GM08714 (cell line): ENCODE results near the gene TAOK3.
"Not testable (repeated sequence)": the region's sequence is repeated elsewhere in the genome, so short reads cannot be mapped to it uniquely, and the experiment has no call there.

Experiments
- H3K4me3 ChIP-seq: fragments of 200-500 bp; sonication (Bioruptor generic); 2 replicates; pipeline ENCODE4 v1.5.1; 2014; ENCODE audit warnings: mild to moderate bottlenecking, low read length, inconsistent platforms
- ZNF274 ChIP-seq: IDR thresholded peaks from 2 replicates; pipeline ENCODE4 v1.6.1; 2012; ENCODE audit warnings: mild to moderate bottlenecking, low read depth, low read length

Gene TAOK3

GRCh38 chr12:118372541-118373495, at the start of gene TAOK3:
Gene TAOK3 (minus strand): TSS chr12:118372907. CDS start chr12:118255567, 117,340 bp downstream.
- TF ChIP-seq ZNF274, result no peak
- H3K4me3 ChIP-seq, result peak within 1 kb of the TSS; percentile 97

- no peak overlapping the region for H3K4me3 ChIP-seq
- TF ChIP-seq ZNF274, result no peak
Measured at GRCh38 chr12:118420673-118421072, 48.0 kb upstream of the TAOK3 start.

- no peak overlapping the region for H3K4me3 ChIP-seq
- no peak for TF ChIP-seq ZNF274
Measured at GRCh38 chr12:118418385-118419057, 45.8 kb upstream of the TAOK3 start.

- H3K4me3 ChIP-seq, result no peak overlapping the region
- TF ChIP-seq ZNF274, result no peak
Measured at GRCh38 chr12:118417942-118418341, 45.2 kb upstream of the TAOK3 start.

GRCh38 chr12:118409834-118410233, 37.1 kb upstream of the TAOK3 start:
- TF ChIP-seq ZNF274, result no peak
- no peak overlapping the region for H3K4me3 ChIP-seq

GRCh38 chr12:118408241-118408640, 35.5 kb upstream of the TAOK3 start:
- H3K4me3 ChIP-seq, result not testable (repeated sequence)

GRCh38 chr12:118404876-118405521, 32.3 kb upstream of the TAOK3 start:
- no peak overlapping the region for H3K4me3 ChIP-seq
- no peak for TF ChIP-seq ZNF274

- TF ChIP-seq ZNF274, result no peak
- H3K4me3 ChIP-seq, result no peak overlapping the region
Measured at GRCh38 chr12:118402251-118402650, 29.5 kb upstream of the TAOK3 start.

GRCh38 chr12:118398940-118399339, 26.2 kb upstream of the TAOK3 start:
- no peak overlapping the region for H3K4me3 ChIP-seq
- no peak for TF ChIP-seq ZNF274

- TF ChIP-seq ZNF274, result no peak
- H3K4me3 ChIP-seq, result no peak overlapping the region
Measured at GRCh38 chr12:118398524-118398923, 25.8 kb upstream of the TAOK3 start.

- no peak for TF ChIP-seq ZNF274
- no peak overlapping the region for H3K4me3 ChIP-seq
Measured at GRCh38 chr12:118397708-118398440, 25.2 kb upstream of the TAOK3 start.

GRCh38 chr12:118391836-118392235, 19.1 kb upstream of the TAOK3 start:
- no peak for TF ChIP-seq ZNF274
- H3K4me3 ChIP-seq, result no peak overlapping the region

- H3K4me3 ChIP-seq, result no peak overlapping the region
- TF ChIP-seq ZNF274, result no peak
Measured at GRCh38 chr12:118391424-118391823, 18.7 kb upstream of the TAOK3 start.
